Measurements from ENCODE around the gene ADGRB3. TPM values are rescaled to one million over a fixed set of nuclear protein-coding genes. Genes with fewer than 3 reads are reported as not detected.

The ADGRB3 gene
- total and polyA plus RNA-seq, 7 donors, result 0.60 to 11.5 (median 9.7) TPM; not detected in 1

- H3K27me3 ChIP-seq, result no peaks in the 10 kb centered on the region
- H3K9me3 ChIP-seq, result no peaks in the 10 kb centered on the region
- H3K27ac ChIP-seq, result no peak overlapping the region
- no peak overlapping the region for H3K4me3 ChIP-seq
- DNase-seq, result no peak
- intact Hi-C loops (cut with DNase I), result no loop called here
- TF ChIP-seq EP300 (IDR thresholded peaks at IDR 0.05) (no peak), POLR2AphosphoS5 (IDR thresholded peaks at IDR 0.05) (no peak), POLR2A (IDR thresholded peaks at IDR 0.05) (no peak), CTCF (IDR thresholded peaks at IDR 0.05) (no peak)
- no peaks in the 10 kb centered on the region for H3K4me1 ChIP-seq
- H3K36me3 ChIP-seq, result no peaks in the 10 kb centered on the region
- 92 to 93% methylated on average over 2 of the region's 2 CpGs for WGBS, 2 donors
Measured at GRCh38 chr6:68709091-68709490, 74.0 kb downstream of the ADGRB3 start.

GRCh38 chr6:68709882-68710281 is 74.8 kb downstream of the ADGRB3 start:
- Histone ChIP-seq H3K4me1 (no peaks in the 10 kb centered on the region), H3K4me3 (no peak overlapping the region), H3K36me3 (no peaks in the 10 kb centered on the region), H3K27me3 (no peaks in the 10 kb centered on the region), H3K9me3 (no peaks in the 10 kb centered on the region), H3K27ac (no peak overlapping the region)
- TF ChIP-seq EP300 (IDR thresholded peaks at IDR 0.05), result no peak
- TF ChIP-seq POLR2AphosphoS5 (IDR thresholded peaks at IDR 0.05), result no peak
- TF ChIP-seq POLR2A (IDR thresholded peaks at IDR 0.05), result no peak
- TF ChIP-seq CTCF (IDR thresholded peaks at IDR 0.05), result no peak
- intact Hi-C loops (cut with DNase I), result no loop called here
- no peak for DNase-seq

GRCh38 chr6:68710496-68710895 is 75.4 kb downstream of the ADGRB3 start:
- no peaks in the 10 kb centered on the region for H3K27me3 ChIP-seq
- DNase-seq, result no peak
- intact Hi-C loops (cut with DNase I), result no loop called here
- TF ChIP-seq POLR2AphosphoS5 (IDR thresholded peaks at IDR 0.05) (no peak), EP300 (IDR thresholded peaks at IDR 0.05) (no peak), CTCF (IDR thresholded peaks at IDR 0.05) (no peak), POLR2A (IDR thresholded peaks at IDR 0.05) (no peak)
- no peaks in the 10 kb centered on the region for H3K9me3 ChIP-seq
- H3K36me3 ChIP-seq, result no peaks in the 10 kb centered on the region
- H3K4me1 ChIP-seq, result no peaks in the 10 kb centered on the region
- no peak overlapping the region for H3K27ac ChIP-seq
- 80 to 84% methylated on average over 3 of the region's 3 CpGs for WGBS, 2 donors
- H3K4me3 ChIP-seq, result no peak overlapping the region

- H3K27me3 ChIP-seq, result no peaks in the 10 kb centered on the region
- no peak overlapping the region for H3K4me3 ChIP-seq
- WGBS, 2 donors, result 62 to 80% methylated on average over 3 of the region's 3 CpGs
- H3K4me1 ChIP-seq, result no peaks in the 10 kb centered on the region
- H3K27ac ChIP-seq, result no peak overlapping the region
- H3K36me3 ChIP-seq, result no peaks in the 10 kb centered on the region
- TF ChIP-seq POLR2A (IDR thresholded peaks at IDR 0.05), result no peak
- no peak for TF ChIP-seq POLR2AphosphoS5 (IDR thresholded peaks at IDR 0.05)
- TF ChIP-seq EP300 (IDR thresholded peaks at IDR 0.05), result no peak
- no peak for TF ChIP-seq CTCF (IDR thresholded peaks at IDR 0.05)
- no peak for DNase-seq
- intact Hi-C loops (cut with DNase I), result no loop called here
- H3K9me3 ChIP-seq, result no peaks in the 10 kb centered on the region
Measured at GRCh38 chr6:68710916-68711315, 75.8 kb downstream of the ADGRB3 start.

GRCh38 chr6:68711386-68712000 is 76.4 kb downstream of the ADGRB3 start:
- no peak overlapping the region for H3K4me3 ChIP-seq
- no peaks in the 10 kb centered on the region for H3K27me3 ChIP-seq
- intact Hi-C loops (cut with DNase I), result no loop called here
- H3K36me3 ChIP-seq, result no peaks in the 10 kb centered on the region
- TF ChIP-seq POLR2A (IDR thresholded peaks at IDR 0.05) (no peak), EP300 (IDR thresholded peaks at IDR 0.05) (no peak), POLR2AphosphoS5 (IDR thresholded peaks at IDR 0.05) (no peak), CTCF (IDR thresholded peaks at IDR 0.05) (no peak)
- H3K9me3 ChIP-seq, result no peaks in the 10 kb centered on the region
- no peak overlapping the region for H3K27ac ChIP-seq
- no peaks in the 10 kb centered on the region for H3K4me1 ChIP-seq
- WGBS, 2 donors, result 58 to 75% methylated on average over 2 of the region's 2 CpGs
- DNase-seq, result no peak

All from sigmoid colon (tissue), 7 donors.